Epithelial cell of prostate (primary cell): ENCODE measurements around the gene DDX3X.
"Not testable (repeated sequence)": the region's sequence is repeated elsewhere in the genome, so short reads cannot be mapped to it uniquely, and the experiment has no call there.

ENCODE experiments used
- DNase-seq: peaks from one replicate; pipeline ENCODE4 v3.0.0-alpha.2; 2011; ENCODE audit warnings: low read depth, low spot score
- H3K27ac ChIP-seq: fragments of 450-650 bp; 2 replicates; pipeline ENCODE4 v1.5.1; 2017; ENCODE audit warnings: mild to moderate bottlenecking

The DDX3X gene

GRCh38 chrX:41407816-41408215, 73.9 kb downstream of the DDX3X start:
- no peak for DNase-seq
- H3K27ac ChIP-seq, result no peak overlapping the region

DNA sequence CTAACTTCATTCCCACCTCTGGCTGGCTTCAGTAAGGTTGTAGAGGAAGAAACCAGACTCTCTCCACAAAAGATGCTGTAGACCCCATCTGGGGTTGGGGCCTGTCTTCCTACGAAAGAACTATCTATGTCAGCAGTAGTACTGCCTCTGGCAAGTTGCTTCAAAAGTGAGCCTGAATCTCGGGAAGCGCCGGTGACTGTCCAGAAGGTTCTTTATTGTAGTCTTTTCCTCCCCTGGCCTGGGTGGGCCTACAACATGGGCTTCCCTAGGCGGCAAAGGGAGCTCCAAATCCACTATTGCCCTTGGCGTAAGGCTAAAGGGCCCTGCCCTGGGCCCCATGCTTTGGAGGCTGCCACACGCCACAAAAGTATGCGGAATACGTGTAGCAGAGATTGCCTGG, 74.6 kb downstream of the DDX3X start:
- no peak overlapping the region for H3K27ac ChIP-seq
- DNase-seq, result no peak

DNA sequence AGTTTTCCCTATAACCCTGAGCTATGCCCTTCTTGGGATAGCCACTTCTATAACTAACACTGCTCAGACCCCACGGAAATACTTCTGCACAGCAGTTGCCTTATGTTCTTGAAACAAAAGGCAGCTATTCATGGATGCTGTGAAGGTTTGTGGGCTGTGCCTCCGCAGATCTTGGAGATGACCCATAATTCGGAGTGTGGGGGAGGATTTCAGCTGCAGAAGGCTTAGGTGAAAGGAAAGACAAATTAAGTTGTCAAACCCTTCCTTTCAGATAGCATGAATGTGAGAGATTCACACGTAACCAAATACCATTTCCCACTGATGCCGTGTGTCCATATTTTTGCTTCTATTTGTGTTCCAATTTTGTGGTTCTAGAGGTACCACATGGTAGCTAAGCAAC, 75.0 kb downstream of the DDX3X start:
- no peak overlapping the region for H3K27ac ChIP-seq
- DNase-seq, result no peak

DNA sequence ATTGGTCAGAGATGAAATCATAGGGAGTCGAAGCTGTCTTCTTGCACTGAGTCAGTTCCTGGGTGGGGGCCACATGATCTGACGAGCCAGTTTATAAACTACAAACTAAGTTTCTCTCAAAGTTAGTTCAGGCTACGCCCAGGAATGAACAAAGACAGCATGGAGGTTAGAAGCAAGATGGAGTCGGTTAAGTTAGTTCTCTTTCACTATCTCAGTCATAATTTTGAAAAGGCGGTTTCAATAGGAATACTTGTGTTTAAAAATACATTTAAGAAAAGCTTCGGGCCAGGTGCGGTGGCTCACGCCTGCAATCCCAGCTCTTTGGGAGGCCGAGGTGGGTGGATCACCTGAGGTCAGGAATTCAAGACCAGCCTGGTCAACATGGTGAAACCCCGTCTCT, 77.3 kb downstream of the DDX3X start:
- not testable (repeated sequence) for DNase-seq, H3K27ac ChIP-seq

- no peak for DNase-seq
These were observed 78.5 kb downstream of the DDX3X start for GRCh38 chrX:41412261-41413081.

More at GRCh38 chrX:41412261-41413081, 78.5 kb downstream of the DDX3X start:
- no peak overlapping the region for H3K27ac ChIP-seq
